Measurements from ENCODE around the gene RRP7A.
"Not testable (repeated sequence)": the region's sequence is repeated elsewhere in the genome, so short reads cannot be mapped to it uniquely, and the experiment has no call there.

RRP7A gene

DNA sequence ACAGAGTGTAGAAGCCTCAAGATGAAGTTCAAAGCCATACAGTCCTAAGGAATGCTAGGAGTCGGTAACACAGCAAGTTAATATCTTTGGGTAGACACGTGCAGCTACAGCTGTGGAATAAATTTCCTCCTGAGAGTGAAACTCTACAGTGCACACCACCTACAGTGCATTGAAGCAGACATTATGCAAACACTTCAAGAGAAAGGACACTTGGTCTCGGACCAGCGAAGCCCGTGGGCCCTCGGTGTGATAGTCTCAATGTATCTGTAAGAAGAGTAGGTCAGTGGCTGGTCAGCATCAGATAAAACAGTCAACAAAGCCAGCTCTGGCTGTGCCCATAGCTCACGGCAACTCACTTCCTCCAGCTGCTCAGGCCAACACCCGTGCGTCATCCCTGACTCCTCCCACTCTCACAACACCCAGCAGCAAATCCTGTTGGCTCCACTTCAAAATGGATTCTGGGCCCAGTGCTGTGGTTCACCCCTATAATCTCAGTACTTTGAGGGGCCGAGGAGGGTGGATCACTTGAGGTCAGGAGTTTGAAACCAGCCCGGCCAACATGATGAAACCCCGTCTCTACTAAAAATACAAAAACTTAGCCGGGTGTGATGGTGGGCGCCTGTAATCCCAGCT lies 17.7 kb upstream of the RRP7A start:
- ATAC-seq, result peak; percentile 51

DNA sequence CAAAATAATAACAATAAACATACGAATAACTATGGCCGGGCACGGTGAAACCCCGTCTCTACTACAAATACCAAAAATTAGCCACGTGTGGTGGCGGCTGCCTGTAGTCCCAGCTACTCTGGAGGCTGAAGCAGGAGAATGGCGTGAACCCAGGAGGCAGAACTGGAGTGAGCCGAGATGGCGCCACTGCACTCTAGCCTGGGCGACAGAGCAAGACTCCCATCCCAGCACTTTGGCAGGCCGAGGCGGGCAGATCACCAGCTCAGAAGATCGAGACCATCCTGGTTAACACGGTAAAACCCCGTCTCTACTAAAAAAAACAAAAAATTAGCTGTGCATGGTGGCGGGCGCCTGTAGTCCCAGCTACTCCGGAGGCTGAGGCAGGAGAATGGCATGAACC lies 17.0 kb upstream of the RRP7A start:
- ATAC-seq, result not testable (repeated sequence)

GRCh38 chr22:42536166-42536565 lies 16.6 kb upstream of the RRP7A start:
- ATAC-seq, result no peak
- TF ChIP-seq SNAI2 (CRISPR knock-in tag; IDR thresholded peaks at IDR 0.05) (no peak), ARNTL (CRISPR knock-in tag; IDR thresholded peaks at IDR 0.05; ENCODE audit: borderline replicate concordance, low read depth) (no peak), ZFP3 (CRISPR knock-in tag; IDR thresholded peaks at IDR 0.05) (no peak), CSDC2 (CRISPR knock-in tag; IDR thresholded peaks at IDR 0.05) (no peak), ISL1 (CRISPR knock-in tag; IDR thresholded peaks at IDR 0.05) (no peak), ZFP30 (CRISPR knock-in tag; IDR thresholded peaks at IDR 0.05) (no peak)

GRCh38 chr22:42535082-42535731 lies 15.6 kb upstream of the RRP7A start:
- not testable (repeated sequence) for ATAC-seq

GRCh38 chr22:42533638-42533977 lies 14.0 kb upstream of the RRP7A start:
- ATAC-seq, result no peak
- TF ChIP-seq ZNF8 (CRISPR knock-in tag; IDR thresholded peaks at IDR 0.05) (no peak), CREB5 (CRISPR knock-in tag; IDR thresholded peaks at IDR 0.05; ENCODE audit: low read depth) (no peak), CSDC2 (CRISPR knock-in tag; IDR thresholded peaks at IDR 0.05) (no peak), ZFP30 (CRISPR knock-in tag; IDR thresholded peaks at IDR 0.05) (no peak), OSR1 (CRISPR knock-in tag; IDR thresholded peaks at IDR 0.05) (no peak), ISL1 (CRISPR knock-in tag; IDR thresholded peaks at IDR 0.05) (no peak)

- not testable (repeated sequence) for ATAC-seq
Observed at GRCh38 chr22:42531401-42532084, 11.9 kb upstream of the RRP7A start.

GRCh38 chr22:42529435-42529834 lies 9.8 kb upstream of the RRP7A start:
- ATAC-seq, result not testable (repeated sequence)

DNA sequence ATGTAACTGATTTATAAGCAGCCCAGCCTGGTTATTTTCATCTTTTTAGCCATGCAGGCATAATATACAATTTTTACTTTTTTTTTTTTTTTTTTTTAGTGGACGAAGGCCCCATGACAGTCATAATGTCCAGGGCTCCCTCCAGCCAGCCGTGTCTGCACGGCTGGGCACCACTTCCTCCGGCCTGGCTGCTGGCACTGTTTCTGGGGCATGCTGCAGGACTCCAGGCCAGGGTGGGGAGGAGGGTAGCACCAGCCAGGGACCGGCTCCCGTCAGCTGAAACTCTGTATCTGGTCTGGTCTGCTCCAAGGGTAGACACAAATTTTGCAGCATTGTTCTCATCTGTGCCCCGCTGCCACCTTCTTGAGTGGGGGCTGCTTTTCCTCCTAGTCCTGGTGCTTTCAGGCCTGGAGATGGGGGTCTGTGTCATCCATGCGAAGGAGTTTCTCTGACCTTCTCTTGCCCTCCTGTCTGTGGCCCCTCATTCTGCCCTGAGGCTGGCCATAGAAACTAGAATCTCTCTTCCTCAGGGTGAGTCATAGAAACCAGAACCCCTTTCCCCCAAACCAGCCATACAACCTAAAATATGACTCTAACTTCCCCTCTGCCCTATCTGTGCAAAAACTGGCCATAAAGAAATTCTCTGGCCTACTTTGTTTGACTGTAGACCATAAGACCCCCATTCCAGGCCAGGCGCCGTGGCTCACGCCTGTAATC lies 9.2 kb upstream of the RRP7A start:
- no peak for ATAC-seq
- TF ChIP-seq ISL1 (CRISPR knock-in tag; IDR thresholded peaks at IDR 0.05), result no peak
- no peak for TF ChIP-seq TCF4 (CRISPR knock-in tag; IDR thresholded peaks at IDR 0.05; ENCODE audit: borderline replicate concordance)
- TF ChIP-seq ZFP3 (CRISPR knock-in tag; IDR thresholded peaks at IDR 0.05), result no peak
- no peak for TF ChIP-seq ZNF565 (CRISPR knock-in tag; conservative IDR thresholded peaks at IDR 0.05; ENCODE audit: low read depth)
- no peak for TF ChIP-seq CSDC2 (CRISPR knock-in tag; IDR thresholded peaks at IDR 0.05)
- TF ChIP-seq GLIS3 (CRISPR knock-in tag; IDR thresholded peaks at IDR 0.05), result no peak
- TF ChIP-seq SNAI2 (CRISPR knock-in tag; IDR thresholded peaks at IDR 0.05), result no peak
- TF ChIP-seq RARB (CRISPR knock-in tag; IDR thresholded peaks at IDR 0.05), result no peak
- no peak for TF ChIP-seq ARNTL (CRISPR knock-in tag; IDR thresholded peaks at IDR 0.05; ENCODE audit: borderline replicate concordance, low read depth)
- no peak for TF ChIP-seq TSHZ2 (CRISPR knock-in tag; IDR thresholded peaks at IDR 0.05)
- TF ChIP-seq PATZ1 (CRISPR knock-in tag; IDR thresholded peaks at IDR 0.05; ENCODE audit: borderline replicate concordance), result no peak
- TF ChIP-seq PPARA (CRISPR knock-in tag; IDR thresholded peaks at IDR 0.05; ENCODE audit: borderline replicate concordance), result no peak
- TF ChIP-seq CREB5 (CRISPR knock-in tag; IDR thresholded peaks at IDR 0.05; ENCODE audit: low read depth), result no peak
- TF ChIP-seq OSR1 (CRISPR knock-in tag; IDR thresholded peaks at IDR 0.05), result no peak
- TF ChIP-seq BACH2 (CRISPR knock-in tag; IDR thresholded peaks at IDR 0.05; ENCODE audit: borderline replicate concordance), result no peak
- TF ChIP-seq TOX (CRISPR knock-in tag; IDR thresholded peaks at IDR 0.05; ENCODE audit: borderline replicate concordance), result no peak
